ENCODE results near the gene CLEC6A. TPM values are rescaled to one million over a fixed set of nuclear protein-coding genes. Genes with fewer than 3 reads are reported as not detected.
A peak's percentile ranks its signal among the peaks of the same experiment; 100 is the strongest.
"Not testable (repeated sequence)": the region's sequence is repeated elsewhere in the genome, so short reads cannot be mapped to it uniquely, and the experiment has no call there.

Gene CLEC6A
- polyA plus RNA-seq (2013): not detected

GRCh38 chr12:8455727-8456360 lies at the start of gene CLEC6A:
CLEC6A (plus strand) TSS chr12:8455962; CDS start chr12:8456112, 150 bp downstream.
- WGBS (ENCODE audit: insufficient coverage): no CpG with 5 or more reads among the region's 2 CpGs
- Histone ChIP-seq H3K4me3 (ENCODE audit: control insufficient read depth in 1 of 7, extremely low read depth in 1 of 7, insufficient read depth in 4 of 7, low read depth in 2 of 7, low read length in 6 of 7) (no peak within 1 kb of the TSS), H3K27me3 (replicated peaks in 2 of 5; ENCODE audit: control insufficient read depth in 4 of 5, insufficient read depth in 5 of 5, low read length in 4 of 5) (peaks cover 0 to 8% (median 2%) of the 10 kb centered on the region in 5 experiments), H3K4me1 (ENCODE audit: control extremely low read depth in 1 of 4, control insufficient read depth in 4 of 4, insufficient read depth in 4 of 4, low read length in 3 of 4) (no peaks in the 10 kb centered on the region), H3K27ac (ENCODE audit: insufficient read depth in 1 of 2, low read depth in 1 of 2, low read length in 2 of 2, poor library complexity in 1 of 2, severe bottlenecking in 2 of 2) (no peak within 1 kb of the TSS), H3K36me3 (ENCODE audit: control insufficient read depth in 4 of 4, insufficient read depth in 4 of 4, low read length in 3 of 4) (no peaks in the 10 kb centered on the region), H3K9me3 (ENCODE audit: control extremely low read depth in 1 of 5, control insufficient read depth in 4 of 5, insufficient read depth in 2 of 5, low read depth in 1 of 5, low read length in 4 of 5) (no peaks in the 10 kb centered on the region)
- POLR2A ChIA-PET: no interaction called here
- CTCF ChIA-PET: no interaction called here
- no peak for DNase-seq

GRCh38 chr12:8419576-8419975 lies 36.2 kb upstream of the CLEC6A start:
- H3K27me3 ChIP-seq (replicated peaks in 2 of 5; ENCODE audit: control insufficient read depth in 4 of 5, insufficient read depth in 5 of 5, low read length in 4 of 5); POLR2A ChIA-PET; H3K27ac ChIP-seq (ENCODE audit: insufficient read depth in 1 of 2, low read depth in 1 of 2, low read length in 2 of 2, poor library complexity in 1 of 2, severe bottlenecking in 2 of 2); H3K36me3 ChIP-seq (ENCODE audit: control insufficient read depth in 4 of 4, insufficient read depth in 4 of 4, low read length in 3 of 4); H3K4me3 ChIP-seq (ENCODE audit: control insufficient read depth in 1 of 7, extremely low read depth in 1 of 7, insufficient read depth in 4 of 7, low read depth in 2 of 7, low read length in 6 of 7); H3K4me1 ChIP-seq (ENCODE audit: control extremely low read depth in 1 of 4, control insufficient read depth in 4 of 4, insufficient read depth in 4 of 4, low read length in 3 of 4); H3K9me3 ChIP-seq (ENCODE audit: control extremely low read depth in 1 of 5, control insufficient read depth in 4 of 5, insufficient read depth in 2 of 5, low read depth in 1 of 5, low read length in 4 of 5); CTCF ChIA-PET: not testable (repeated sequence)
- peak in 1 of 3 donors; percentile 70 for DNase-seq
- 80% methylated on average over 3 of the region's 6 CpGs for WGBS (ENCODE audit: insufficient coverage)

GRCh38 chr12:8420506-8420905 lies 35.3 kb upstream of the CLEC6A start:
- WGBS (ENCODE audit: insufficient coverage): 97% methylated on average over 5 of the region's 10 CpGs
- Histone ChIP-seq H3K4me1 (ENCODE audit: control extremely low read depth in 1 of 4, control insufficient read depth in 4 of 4, insufficient read depth in 4 of 4, low read length in 3 of 4) (no peaks in the 10 kb centered on the region), H3K27me3 (replicated peaks in 2 of 5; ENCODE audit: control insufficient read depth in 4 of 5, insufficient read depth in 5 of 5, low read length in 4 of 5) (no peaks in the 10 kb centered on the region), H3K9me3 (ENCODE audit: control extremely low read depth in 1 of 5, control insufficient read depth in 4 of 5, insufficient read depth in 2 of 5, low read depth in 1 of 5, low read length in 4 of 5) (no peaks in the 10 kb centered on the region), H3K27ac (ENCODE audit: insufficient read depth in 1 of 2, low read depth in 1 of 2, low read length in 2 of 2, poor library complexity in 1 of 2, severe bottlenecking in 2 of 2) (no peak overlapping the region), H3K4me3 (ENCODE audit: control insufficient read depth in 1 of 7, extremely low read depth in 1 of 7, insufficient read depth in 4 of 7, low read depth in 2 of 7, low read length in 6 of 7) (no peak overlapping the region), H3K36me3 (ENCODE audit: control insufficient read depth in 4 of 4, insufficient read depth in 4 of 4, low read length in 3 of 4) (no peaks in the 10 kb centered on the region)
- CTCF ChIA-PET: no interaction called here
- no peak for DNase-seq
- POLR2A ChIA-PET: no interaction called here

- POLR2A ChIA-PET; H3K36me3 ChIP-seq (ENCODE audit: control insufficient read depth in 4 of 4, insufficient read depth in 4 of 4, low read length in 3 of 4); H3K27ac ChIP-seq (ENCODE audit: insufficient read depth in 1 of 2, low read depth in 1 of 2, low read length in 2 of 2, poor library complexity in 1 of 2, severe bottlenecking in 2 of 2); H3K27me3 ChIP-seq (replicated peaks in 2 of 5; ENCODE audit: control insufficient read depth in 4 of 5, insufficient read depth in 5 of 5, low read length in 4 of 5); H3K4me1 ChIP-seq (ENCODE audit: control extremely low read depth in 1 of 4, control insufficient read depth in 4 of 4, insufficient read depth in 4 of 4, low read length in 3 of 4); H3K4me3 ChIP-seq (ENCODE audit: control insufficient read depth in 1 of 7, extremely low read depth in 1 of 7, insufficient read depth in 4 of 7, low read depth in 2 of 7, low read length in 6 of 7); H3K9me3 ChIP-seq (ENCODE audit: control extremely low read depth in 1 of 5, control insufficient read depth in 4 of 5, insufficient read depth in 2 of 5, low read depth in 1 of 5, low read length in 4 of 5); CTCF ChIA-PET: not testable (repeated sequence)
- WGBS (ENCODE audit: insufficient coverage): 90% methylated on average over 11 of the region's 22 CpGs
- peak in 1 of 3 donors; percentile 33 for DNase-seq
Measured at GRCh38 chr12:8444536-8445278, 11.1 kb upstream of the CLEC6A start.

- no peak overlapping the region for H3K27ac ChIP-seq (ENCODE audit: insufficient read depth in 1 of 2, low read depth in 1 of 2, low read length in 2 of 2, poor library complexity in 1 of 2, severe bottlenecking in 2 of 2)
- H3K36me3 ChIP-seq (ENCODE audit: control insufficient read depth in 4 of 4, insufficient read depth in 4 of 4, low read length in 3 of 4): no peaks in the 10 kb centered on the region
- no peaks in the 10 kb centered on the region for H3K4me1 ChIP-seq (ENCODE audit: control extremely low read depth in 1 of 4, control insufficient read depth in 4 of 4, insufficient read depth in 4 of 4, low read length in 3 of 4)
- H3K9me3 ChIP-seq (ENCODE audit: control extremely low read depth in 1 of 5, control insufficient read depth in 4 of 5, insufficient read depth in 2 of 5, low read depth in 1 of 5, low read length in 4 of 5): no peaks in the 10 kb centered on the region
- H3K27me3 ChIP-seq (replicated peaks in 2 of 5; ENCODE audit: control insufficient read depth in 4 of 5, insufficient read depth in 5 of 5, low read length in 4 of 5): peaks cover 0 to 2% (median 0%) of the 10 kb centered on the region in 5 experiments
- POLR2A ChIA-PET: no interaction called here
- DNase-seq: no peak
- H3K4me3 ChIP-seq (ENCODE audit: control insufficient read depth in 1 of 7, extremely low read depth in 1 of 7, insufficient read depth in 4 of 7, low read depth in 2 of 7, low read length in 6 of 7): no peak overlapping the region
- WGBS (ENCODE audit: insufficient coverage): 80% methylated on average over 1 of the region's 2 CpGs
- CTCF ChIA-PET: no interaction called here
Measured at GRCh38 chr12:8445731-8446130, 10.0 kb upstream of the CLEC6A start.

GRCh38 chr12:8446642-8447547 lies 8.9 kb upstream of the CLEC6A start:
- no peak overlapping the region for H3K4me3 ChIP-seq (ENCODE audit: control insufficient read depth in 1 of 7, extremely low read depth in 1 of 7, insufficient read depth in 4 of 7, low read depth in 2 of 7, low read length in 6 of 7)
- no peaks in the 10 kb centered on the region for H3K36me3 ChIP-seq (ENCODE audit: control insufficient read depth in 4 of 4, insufficient read depth in 4 of 4, low read length in 3 of 4)
- 98% methylated on average over 18 of the region's 35 CpGs for WGBS (ENCODE audit: insufficient coverage)
- H3K27me3 ChIP-seq (replicated peaks in 2 of 5; ENCODE audit: control insufficient read depth in 4 of 5, insufficient read depth in 5 of 5, low read length in 4 of 5): peaks cover 0 to 2% (median 0%) of the 10 kb centered on the region in 5 experiments
- H3K27ac ChIP-seq (ENCODE audit: insufficient read depth in 1 of 2, low read depth in 1 of 2, low read length in 2 of 2, poor library complexity in 1 of 2, severe bottlenecking in 2 of 2): no peak overlapping the region
- ChIA-PET CTCF (no interaction called here), POLR2A (no interaction called here)
- H3K9me3 ChIP-seq (ENCODE audit: control extremely low read depth in 1 of 5, control insufficient read depth in 4 of 5, insufficient read depth in 2 of 5, low read depth in 1 of 5, low read length in 4 of 5): no peaks in the 10 kb centered on the region
- DNase-seq: peak in 2 of 3 donors; percentile 32 to 48
- H3K4me1 ChIP-seq (ENCODE audit: control extremely low read depth in 1 of 4, control insufficient read depth in 4 of 4, insufficient read depth in 4 of 4, low read length in 3 of 4): no peaks in the 10 kb centered on the region

All from common myeloid progenitor, CD34-positive (primary cell).